ENCODE data around the gene POLA1. TPM values are rescaled to one million over a fixed set of nuclear protein-coding genes. Genes with fewer than 3 reads are reported as not detected.
"Not testable (repeated sequence)": the region's sequence is repeated elsewhere in the genome, so short reads cannot be mapped to it uniquely, and the experiment has no call there.

The POLA1 gene, protein sequence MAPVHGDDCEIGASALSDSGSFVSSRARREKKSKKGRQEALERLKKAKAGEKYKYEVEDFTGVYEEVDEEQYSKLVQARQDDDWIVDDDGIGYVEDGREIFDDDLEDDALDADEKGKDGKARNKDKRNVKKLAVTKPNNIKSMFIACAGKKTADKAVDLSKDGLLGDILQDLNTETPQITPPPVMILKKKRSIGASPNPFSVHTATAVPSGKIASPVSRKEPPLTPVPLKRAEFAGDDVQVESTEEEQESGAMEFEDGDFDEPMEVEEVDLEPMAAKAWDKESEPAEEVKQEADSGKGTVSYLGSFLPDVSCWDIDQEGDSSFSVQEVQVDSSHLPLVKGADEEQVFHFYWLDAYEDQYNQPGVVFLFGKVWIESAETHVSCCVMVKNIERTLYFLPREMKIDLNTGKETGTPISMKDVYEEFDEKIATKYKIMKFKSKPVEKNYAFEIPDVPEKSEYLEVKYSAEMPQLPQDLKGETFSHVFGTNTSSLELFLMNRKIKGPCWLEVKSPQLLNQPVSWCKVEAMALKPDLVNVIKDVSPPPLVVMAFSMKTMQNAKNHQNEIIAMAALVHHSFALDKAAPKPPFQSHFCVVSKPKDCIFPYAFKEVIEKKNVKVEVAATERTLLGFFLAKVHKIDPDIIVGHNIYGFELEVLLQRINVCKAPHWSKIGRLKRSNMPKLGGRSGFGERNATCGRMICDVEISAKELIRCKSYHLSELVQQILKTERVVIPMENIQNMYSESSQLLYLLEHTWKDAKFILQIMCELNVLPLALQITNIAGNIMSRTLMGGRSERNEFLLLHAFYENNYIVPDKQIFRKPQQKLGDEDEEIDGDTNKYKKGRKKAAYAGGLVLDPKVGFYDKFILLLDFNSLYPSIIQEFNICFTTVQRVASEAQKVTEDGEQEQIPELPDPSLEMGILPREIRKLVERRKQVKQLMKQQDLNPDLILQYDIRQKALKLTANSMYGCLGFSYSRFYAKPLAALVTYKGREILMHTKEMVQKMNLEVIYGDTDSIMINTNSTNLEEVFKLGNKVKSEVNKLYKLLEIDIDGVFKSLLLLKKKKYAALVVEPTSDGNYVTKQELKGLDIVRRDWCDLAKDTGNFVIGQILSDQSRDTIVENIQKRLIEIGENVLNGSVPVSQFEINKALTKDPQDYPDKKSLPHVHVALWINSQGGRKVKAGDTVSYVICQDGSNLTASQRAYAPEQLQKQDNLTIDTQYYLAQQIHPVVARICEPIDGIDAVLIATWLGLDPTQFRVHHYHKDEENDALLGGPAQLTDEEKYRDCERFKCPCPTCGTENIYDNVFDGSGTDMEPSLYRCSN (N-terminal part only)
- total RNA-seq (10 to 100 TPM; 18.4 to 30.8 TPM), polyA plus RNA-seq (ENCODE audit: insufficient read length in 2 of 2) (10 to 100 TPM in 1 of 2 donors, 1 to 10 TPM in 1; 8.8 to 11.4 TPM)
- long read RNA-seq, donor 1, full-length matches to known transcripts = 1 of 1 reads
- long read RNA-seq, donor 1, partial matches to known transcripts = 0 of 1 reads
- long read RNA-seq, donor 1, other reads (novel, unspliced or antisense) = 0 of 1 reads
- long read RNA-seq, donor 2 = 0 reads
- long read RNA-seq, donor 3, full-length matches to known transcripts = 2 of 2 reads
- long read RNA-seq, donor 3, partial matches to known transcripts = 0 of 2 reads
- long read RNA-seq, donor 3, other reads (novel, unspliced or antisense) = 0 of 2 reads
- long read RNA-seq, donor 4, partial matches to known transcripts = 0 of 1 reads
- long read RNA-seq, donor 4, other reads (novel, unspliced or antisense) = 0 of 1 reads

DNA sequence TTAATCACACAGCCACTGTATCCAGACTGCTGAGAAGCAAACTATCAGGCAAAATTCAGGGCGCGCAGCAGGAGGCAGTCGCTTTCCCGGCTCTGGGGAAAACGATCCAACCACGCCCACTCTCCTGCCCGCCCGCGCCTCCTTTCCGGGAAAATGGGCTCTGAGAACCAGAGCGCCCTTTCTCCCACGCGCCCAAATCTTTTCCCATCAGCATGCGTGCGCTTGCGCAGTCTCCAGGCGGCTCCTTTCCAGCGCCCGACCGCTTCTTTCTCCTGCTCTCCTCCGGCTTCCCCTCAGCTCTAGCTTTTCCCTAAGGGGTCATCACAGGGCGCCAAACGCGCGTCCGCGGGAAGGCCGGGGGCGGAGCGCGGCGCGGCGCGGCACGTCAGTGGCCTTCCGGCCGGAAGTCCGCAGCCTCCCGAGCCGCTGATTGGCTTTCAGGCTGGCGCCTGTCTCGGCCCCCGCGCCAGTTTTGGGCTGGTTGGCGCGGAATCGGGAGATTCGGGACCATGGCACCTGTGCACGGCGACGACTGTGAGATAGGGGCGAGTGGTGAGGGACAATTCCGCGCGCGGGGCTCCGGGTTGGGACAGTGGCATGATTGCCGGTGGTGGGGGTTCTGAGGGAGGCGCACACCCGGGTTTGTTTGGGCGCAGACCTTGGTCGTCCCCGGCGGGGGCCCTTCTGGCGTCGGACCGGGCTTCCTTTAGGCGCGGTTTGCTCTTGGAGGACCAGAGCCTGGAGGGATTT lies at the start of gene POLA1:
TSS of gene POLA1 (plus strand) at position 466 of the 750 bp plus-strand sequence. CDS start at position 510, 44 bp downstream.
- Histone ChIP-seq H3K36me3 (ENCODE audit: control insufficient read depth, insufficient read depth, low read length) (no peaks in the 10 kb centered on the region), H3K27me3 (ENCODE audit: control insufficient read depth, insufficient read depth, low read length) (no peaks in the 10 kb centered on the region), H3K27ac (ENCODE audit: low read depth, low read length) (peak within 1 kb of the TSS; percentile 86), H3K9me3 (ENCODE audit: control insufficient read depth, insufficient read depth, low read length) (no peaks in the 10 kb centered on the region), H3K4me3 (ENCODE audit: low read depth, low read length) (peak within 1 kb of the TSS; percentile 65), H3K4me1 (ENCODE audit: control insufficient read depth, insufficient read depth, low read length) (no peaks in the 10 kb centered on the region)
- 25% methylated on average over 70 of the region's 70 CpGs for WGBS (ENCODE audit: insufficient coverage)
- DNase-seq (ENCODE audit: low read depth in 4 of 6, low spot score in 6 of 6) = peak; percentile 78 to 98 (median 84)

DNA sequence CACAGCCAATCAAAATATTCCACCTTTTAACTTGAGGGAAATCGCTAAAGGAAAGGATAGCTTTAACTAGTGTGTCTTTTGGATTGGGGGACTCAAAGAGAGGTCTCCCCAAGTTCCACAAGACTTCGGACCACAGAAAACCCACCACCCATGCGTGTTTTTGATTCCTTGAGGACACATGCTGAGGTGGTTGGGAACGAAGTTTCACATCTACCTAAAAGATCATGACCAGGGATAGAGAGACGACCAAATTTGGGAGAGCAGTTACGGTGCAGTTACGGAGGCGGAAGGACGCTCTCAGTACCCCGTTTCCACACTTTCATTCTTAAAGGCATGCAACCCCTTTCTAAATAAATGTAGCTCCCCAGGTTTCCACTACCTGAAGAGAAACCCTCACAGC lies 47.7 kb upstream of the POLA1 start:
- Histone ChIP-seq H3K27ac (ENCODE audit: low read depth, low read length) (no peak overlapping the region), H3K27me3 (ENCODE audit: control insufficient read depth, insufficient read depth, low read length) (peaks cover 10% of the 10 kb centered on the region), H3K36me3 (ENCODE audit: control insufficient read depth, insufficient read depth, low read length) (no peaks in the 10 kb centered on the region), H3K4me3 (ENCODE audit: low read depth, low read length) (peak overlapping the region; percentile 51), H3K9me3 (ENCODE audit: control insufficient read depth, insufficient read depth, low read length) (no peaks in the 10 kb centered on the region), H3K4me1 (ENCODE audit: control insufficient read depth, insufficient read depth, low read length) (peaks cover 7% of the 10 kb centered on the region)
- 27% methylated on average over 6 of the region's 10 CpGs for WGBS (ENCODE audit: insufficient coverage)
- peak in 3 of 6 donors; percentile 4 to 19 (median 13) for DNase-seq (ENCODE audit: low read depth in 4 of 6, low spot score in 6 of 6)

DNA sequence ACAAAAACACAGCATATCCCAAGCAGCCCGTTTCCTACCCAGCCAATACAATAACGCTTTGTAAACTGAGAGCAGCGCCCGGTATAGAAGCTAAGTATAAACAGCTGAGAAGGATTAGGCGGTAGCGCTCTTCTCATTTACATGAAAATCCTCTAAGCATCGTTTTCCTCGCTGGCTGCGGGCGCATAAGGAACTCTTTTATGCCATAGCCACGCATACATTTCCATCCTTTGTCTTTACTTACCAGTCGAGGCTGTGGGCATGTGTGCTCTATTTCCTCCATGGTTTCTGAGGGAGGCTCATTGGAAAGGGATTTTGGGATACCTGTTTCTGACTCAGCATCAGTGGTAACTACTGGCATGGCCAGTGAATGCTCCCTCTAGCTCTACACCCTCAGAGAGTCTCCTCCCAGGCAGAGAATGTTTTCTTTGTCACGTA lies 47.0 kb upstream of the POLA1 start:
- H3K4me1 ChIP-seq (ENCODE audit: control insufficient read depth, insufficient read depth, low read length) = peaks cover 7% of the 10 kb centered on the region
- H3K27me3 ChIP-seq (ENCODE audit: control insufficient read depth, insufficient read depth, low read length) = peaks cover 10% of the 10 kb centered on the region
- H3K27ac ChIP-seq (ENCODE audit: low read depth, low read length) = peak overlapping the region; percentile 84
- H3K4me3 ChIP-seq (ENCODE audit: low read depth, low read length) = peak overlapping the region; percentile 51
- no peaks in the 10 kb centered on the region for H3K9me3 ChIP-seq (ENCODE audit: control insufficient read depth, insufficient read depth, low read length)
- 12% methylated on average over 10 of the region's 13 CpGs for WGBS (ENCODE audit: insufficient coverage)
- peak in 4 of 6 donors; percentile 26 to 74 (median 41) for DNase-seq (ENCODE audit: low read depth in 4 of 6, low spot score in 6 of 6)
- no peaks in the 10 kb centered on the region for H3K36me3 ChIP-seq (ENCODE audit: control insufficient read depth, insufficient read depth, low read length)

DNA sequence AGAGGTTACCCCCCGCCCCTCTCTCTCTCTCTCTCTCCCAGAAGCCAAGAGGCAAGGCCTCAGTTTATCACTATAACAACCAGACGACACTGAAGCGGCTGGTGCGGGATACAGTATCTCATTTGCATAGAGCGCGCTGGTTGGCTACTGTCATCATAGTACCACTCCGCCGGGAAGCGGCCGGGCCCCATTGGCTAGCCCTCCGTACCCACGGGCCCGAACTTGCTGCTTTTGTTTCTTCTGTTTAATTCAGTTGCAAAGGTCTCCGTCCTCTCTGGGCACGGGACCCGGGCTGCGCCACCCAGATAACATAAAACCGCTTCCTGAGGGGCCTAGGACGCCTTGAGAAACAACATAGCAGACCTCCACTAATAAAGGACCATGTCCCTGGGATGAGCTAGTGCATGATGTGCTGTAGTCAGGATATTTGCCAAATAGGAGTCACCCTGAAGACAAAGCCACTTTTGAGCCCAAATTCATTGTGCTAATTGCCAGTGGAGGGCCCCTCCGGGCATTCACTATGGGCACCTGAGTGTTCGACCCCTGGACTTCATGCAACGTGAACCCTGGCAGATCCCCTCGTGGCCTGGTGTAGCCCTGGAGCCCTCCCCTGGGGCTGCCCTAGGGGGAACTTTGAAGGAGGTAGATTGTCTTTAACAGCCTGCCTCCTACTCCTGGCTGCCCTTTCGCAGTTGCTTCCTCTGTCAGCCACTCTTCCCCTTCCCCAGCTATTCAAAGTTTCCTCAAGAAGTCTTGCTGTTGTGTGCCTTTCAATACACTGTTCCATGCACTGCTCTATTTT lies 46.3 kb upstream of the POLA1 start, which contains the start of gene PCYT1B:
TSS of gene PCYT1B (minus strand) at position 91 of the 802 bp plus-strand sequence. CDS start 242 bp downstream, outside the sequence.
- peak; percentile 36 to 96 (median 60) for DNase-seq (ENCODE audit: low read depth in 4 of 6, low spot score in 6 of 6)
- Histone ChIP-seq H3K27ac (ENCODE audit: low read depth, low read length) (peak within 1 kb of the TSS; percentile 84), H3K4me1 (ENCODE audit: control insufficient read depth, insufficient read depth, low read length) (peaks cover 7% of the 10 kb centered on the region), H3K4me3 (ENCODE audit: low read depth, low read length) (peak within 1 kb of the TSS; percentile 51), H3K9me3 (ENCODE audit: control insufficient read depth, insufficient read depth, low read length) (no peaks in the 10 kb centered on the region), H3K27me3 (ENCODE audit: control insufficient read depth, insufficient read depth, low read length) (peaks cover 10% of the 10 kb centered on the region), H3K36me3 (ENCODE audit: control insufficient read depth, insufficient read depth, low read length) (no peaks in the 10 kb centered on the region)
- WGBS (ENCODE audit: insufficient coverage) = 30% methylated on average over 20 of the region's 24 CpGs

DNA sequence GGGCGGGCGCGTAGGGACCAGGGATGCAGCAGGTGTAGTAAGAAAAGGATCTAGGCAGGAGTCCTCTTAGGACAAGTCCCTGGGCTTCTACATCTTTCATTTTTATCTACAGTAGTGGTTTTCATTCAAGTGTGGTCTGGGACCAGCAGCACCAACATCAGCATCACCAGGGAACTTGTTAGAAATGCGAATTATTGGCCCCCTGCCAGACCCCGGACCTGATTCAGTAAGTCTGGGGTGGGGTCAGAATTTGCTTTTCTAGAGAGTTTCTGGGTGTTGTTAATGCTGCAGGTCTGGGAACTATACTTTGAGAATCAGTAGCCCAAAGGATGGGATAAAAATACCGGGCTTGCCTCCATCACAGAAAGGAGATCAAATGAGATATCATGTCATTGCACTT lies 45.2 kb upstream of the POLA1 start:
- H3K27ac ChIP-seq (ENCODE audit: low read depth, low read length) = no peak overlapping the region
- H3K9me3 ChIP-seq (ENCODE audit: control insufficient read depth, insufficient read depth, low read length) = no peaks in the 10 kb centered on the region
- peaks cover 10% of the 10 kb centered on the region for H3K27me3 ChIP-seq (ENCODE audit: control insufficient read depth, insufficient read depth, low read length)
- no peak overlapping the region for H3K4me3 ChIP-seq (ENCODE audit: low read depth, low read length)
- no CpG with 5 or more reads among the region's 6 CpGs for WGBS (ENCODE audit: insufficient coverage)
- H3K4me1 ChIP-seq (ENCODE audit: control insufficient read depth, insufficient read depth, low read length) = peaks cover 7% of the 10 kb centered on the region
- H3K36me3 ChIP-seq (ENCODE audit: control insufficient read depth, insufficient read depth, low read length) = no peaks in the 10 kb centered on the region
- no peak for DNase-seq (ENCODE audit: low read depth in 4 of 6, low spot score in 6 of 6)

DNA sequence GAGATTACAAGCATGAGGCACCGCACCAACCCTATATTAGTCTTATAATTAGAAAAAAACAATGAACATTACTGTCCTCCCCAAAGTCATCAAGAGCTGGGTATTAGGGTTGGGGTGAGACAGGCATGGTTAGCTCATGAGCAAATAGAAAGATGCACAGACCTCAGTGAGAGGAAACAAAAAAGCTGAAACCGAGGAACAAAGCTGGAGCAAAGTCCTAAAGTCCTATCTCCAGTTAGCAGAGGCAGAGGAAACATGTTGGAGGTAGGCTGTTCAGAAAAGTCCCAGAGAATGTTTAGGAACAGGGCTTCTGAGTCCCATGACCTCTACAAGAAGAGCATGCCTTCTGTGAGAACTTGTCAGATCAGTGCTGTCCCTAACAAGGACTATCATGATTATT lies 41.9 kb upstream of the POLA1 start:
- 86% methylated on average over 1 of the region's 2 CpGs for WGBS (ENCODE audit: insufficient coverage)
- Histone ChIP-seq H3K36me3 (ENCODE audit: control insufficient read depth, insufficient read depth, low read length) (no peaks in the 10 kb centered on the region), H3K9me3 (ENCODE audit: control insufficient read depth, insufficient read depth, low read length) (no peaks in the 10 kb centered on the region), H3K4me3 (ENCODE audit: low read depth, low read length) (no peak overlapping the region), H3K4me1 (ENCODE audit: control insufficient read depth, insufficient read depth, low read length) (peaks cover 7% of the 10 kb centered on the region), H3K27me3 (ENCODE audit: control insufficient read depth, insufficient read depth, low read length) (peaks cover 5% of the 10 kb centered on the region), H3K27ac (ENCODE audit: low read depth, low read length) (no peak overlapping the region)
- DNase-seq (ENCODE audit: low read depth in 4 of 6, low spot score in 6 of 6) = no peak

DNA sequence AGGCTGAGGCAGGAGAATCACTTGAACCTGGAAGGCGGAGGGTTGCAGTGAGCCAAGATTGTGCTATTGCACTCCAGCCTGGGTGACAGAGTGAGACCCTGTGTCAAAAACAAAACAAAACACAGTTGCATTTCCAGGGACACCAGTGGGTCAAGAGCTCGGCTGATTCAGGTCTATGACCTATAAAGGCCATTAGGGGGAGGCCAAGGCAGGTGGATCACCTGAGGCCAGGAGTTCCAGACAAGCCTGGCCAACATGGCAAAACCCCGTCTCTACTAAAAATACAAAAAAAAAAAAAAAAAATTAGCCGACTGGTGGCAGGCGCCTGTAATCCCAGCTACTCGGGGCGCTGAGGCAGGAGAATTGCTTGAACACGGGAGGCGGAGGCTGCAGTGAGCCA lies 38.0 kb upstream of the POLA1 start:
- WGBS (ENCODE audit: insufficient coverage) = 84% methylated on average over 3 of the region's 9 CpGs
- H3K9me3 ChIP-seq (ENCODE audit: control insufficient read depth, insufficient read depth, low read length); H3K27me3 ChIP-seq (ENCODE audit: control insufficient read depth, insufficient read depth, low read length); H3K27ac ChIP-seq (ENCODE audit: low read depth, low read length); H3K4me3 ChIP-seq (ENCODE audit: low read depth, low read length); DNase-seq (ENCODE audit: low read depth in 4 of 6, low spot score in 6 of 6); H3K4me1 ChIP-seq (ENCODE audit: control insufficient read depth, insufficient read depth, low read length); H3K36me3 ChIP-seq (ENCODE audit: control insufficient read depth, insufficient read depth, low read length): not testable (repeated sequence)

Measured in spinal cord (tissue), 10 donors.